Stimulated activated CD4-positive, alpha-beta T cell treated with anti-CD3 and anti-CD28 coated beads, Interleukin-12 subunit alpha, Interleukin-12 subunit beta, amount 100 ng/mL, for 4 hours (primary cell): ENCODE results near the gene PRDM15.
A peak's percentile ranks its signal among the peaks of the same experiment; 100 is the strongest.

Source experiments
- DNase-seq: peaks from one replicate; pipeline ENCODE4 v3.0.0-alpha.2; 2020

The PRDM15 gene

DNA sequence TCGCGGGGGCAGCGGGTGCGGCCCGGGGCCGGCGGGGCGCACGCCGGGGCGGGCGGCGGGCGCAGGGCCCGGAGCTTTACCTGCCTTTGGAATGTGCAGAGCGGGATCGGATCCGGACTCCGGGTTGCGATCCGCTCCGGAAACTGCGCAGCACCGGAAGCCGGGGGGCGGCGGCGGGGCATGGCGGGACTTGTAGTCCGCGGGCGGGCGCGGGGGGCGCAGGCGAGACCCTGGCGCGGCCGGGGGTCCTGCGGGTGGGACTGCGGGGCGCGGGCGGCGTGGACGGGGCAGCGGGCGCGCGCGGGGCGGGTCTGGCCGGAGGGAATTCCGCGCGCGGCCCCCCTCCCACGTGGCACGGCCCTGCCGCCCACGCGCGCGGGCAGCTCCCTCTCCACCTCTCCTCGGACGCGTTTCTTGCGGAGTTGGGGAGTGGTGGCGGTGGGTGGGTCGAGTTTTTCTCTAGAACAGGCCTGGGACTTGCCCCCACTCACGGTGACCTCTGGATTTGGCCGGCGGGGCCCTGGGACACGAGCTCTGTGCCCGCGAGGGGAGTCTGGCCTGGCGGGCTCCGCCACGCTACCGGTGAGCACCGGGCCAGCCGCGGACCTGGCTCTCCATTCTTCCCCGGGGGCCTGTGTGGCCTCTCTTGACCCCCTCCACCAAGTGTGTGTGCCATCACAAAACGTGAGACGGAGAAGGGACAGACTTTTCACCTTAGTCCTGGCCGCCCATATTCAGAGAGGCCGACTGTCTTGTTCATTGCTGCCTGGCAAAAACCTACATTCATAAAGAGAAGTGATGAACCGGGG, at the start of gene PRDM15:
Gene PRDM15, minus strand, starts transcription at position 155 of the 809 bp plus-strand sequence. CDS start 18,981 bp downstream, outside the sequence.
- peak; percentile 86 for DNase-seq

GRCh38 chr21:41928621-41929220, 49.6 kb upstream of the PRDM15 start:
- DNase-seq: no peak

GRCh38 chr21:41927727-41928409, 48.7 kb upstream of the PRDM15 start:
- DNase-seq: no peak

- no peak for DNase-seq
Observed at GRCh38 chr21:41926807-41927171, 47.6 kb upstream of the PRDM15 start.

GRCh38 chr21:41926117-41926806, 47.1 kb upstream of the PRDM15 start:
- DNase-seq: peak; percentile 22

DNA sequence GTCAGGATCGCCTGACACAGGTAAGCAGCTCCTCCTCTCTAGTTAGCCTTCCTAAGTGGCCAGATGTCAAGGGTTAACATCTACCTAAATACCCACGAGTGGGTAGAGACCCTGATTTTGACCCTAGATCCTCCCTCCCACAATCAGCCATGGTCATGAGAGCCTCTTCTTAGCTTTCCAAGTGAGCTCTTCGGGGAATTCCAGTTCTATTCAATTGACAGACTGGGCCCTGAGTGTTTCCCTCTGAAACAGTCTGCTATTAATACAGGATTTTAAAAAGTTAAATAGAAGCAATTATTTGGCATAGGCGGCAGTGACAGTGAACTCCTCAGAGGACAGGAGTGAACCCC, 46.6 kb upstream of the PRDM15 start:
- DNase-seq: no peak

- DNase-seq: no peak
Observed at GRCh38 chr21:41924368-41924754, 45.2 kb upstream of the PRDM15 start.

DNA sequence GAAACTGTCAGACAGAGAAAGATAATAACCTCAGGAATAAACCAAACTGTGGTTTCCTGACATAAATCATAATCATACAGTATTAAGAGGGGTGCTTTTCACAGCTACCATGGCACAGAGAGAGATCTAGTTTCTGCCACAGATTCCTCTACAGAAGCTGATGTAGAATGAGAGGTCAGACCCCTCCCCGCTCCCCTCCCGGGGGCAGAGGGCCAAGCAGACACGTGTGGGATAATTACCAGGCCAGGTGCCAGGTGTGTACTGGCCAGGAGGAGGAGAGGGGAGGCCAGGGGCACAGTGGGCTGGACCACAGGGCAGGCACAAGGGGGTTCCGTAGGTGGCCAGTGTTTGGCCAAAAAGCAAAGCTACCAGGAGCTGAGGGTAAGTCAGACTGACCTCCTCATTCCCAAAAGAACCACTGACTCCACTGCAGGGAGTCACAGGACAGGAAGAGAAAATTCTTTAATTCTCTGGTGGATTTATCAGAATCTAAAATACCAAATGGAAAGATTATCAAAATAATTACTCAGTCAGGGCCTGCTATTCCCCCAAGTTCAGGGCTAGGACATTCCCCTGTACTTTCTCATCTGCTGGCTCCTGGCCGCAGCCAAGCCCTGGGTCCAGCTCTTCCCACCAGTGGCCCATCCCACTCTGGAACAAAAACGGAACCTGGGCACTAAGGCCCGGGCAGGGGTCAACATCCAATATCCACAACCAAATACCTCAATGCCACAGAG, 44.7 kb upstream of the PRDM15 start:
- no peak for DNase-seq

GRCh38 chr21:41923186-41923585, 44.0 kb upstream of the PRDM15 start:
- no peak for DNase-seq

- no peak for DNase-seq
Observed at GRCh38 chr21:41921021-41921420, 41.9 kb upstream of the PRDM15 start.

- DNase-seq: no peak
Observed at GRCh38 chr21:41920476-41920875, 41.3 kb upstream of the PRDM15 start.

DNA sequence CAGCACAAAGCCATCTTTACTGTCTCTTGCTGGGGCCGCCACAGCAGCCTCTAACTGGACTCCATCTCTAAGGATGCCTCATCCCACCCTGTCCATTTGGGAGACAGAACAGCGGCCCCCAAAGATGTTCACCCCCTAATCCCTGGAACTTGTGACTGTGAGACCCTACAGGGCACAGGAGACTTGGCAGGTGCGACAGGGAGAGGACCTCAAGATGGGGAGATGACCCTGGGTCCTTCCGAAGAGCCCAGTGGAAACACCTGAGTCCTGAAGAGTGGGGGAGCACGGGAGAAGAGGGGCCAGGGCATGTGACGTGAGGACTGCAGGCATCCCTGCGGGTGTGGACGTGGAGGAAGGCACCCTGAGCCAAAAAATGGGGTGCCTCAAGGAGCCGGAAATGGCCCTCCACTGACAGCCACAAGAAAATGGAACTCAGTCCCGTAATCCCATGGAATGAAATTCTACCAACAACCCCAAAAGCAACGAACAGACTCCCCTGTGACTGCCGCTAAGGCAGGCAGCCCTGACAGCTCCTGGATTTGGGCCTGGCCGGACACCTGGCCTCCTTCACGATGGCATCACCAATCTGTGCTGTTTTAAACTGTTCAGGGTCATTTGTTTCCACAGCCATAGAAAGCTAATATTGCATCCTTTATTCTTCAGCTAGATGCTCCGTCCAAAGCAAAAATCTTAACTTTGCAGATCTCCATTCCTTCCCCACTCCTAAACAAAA, 40.7 kb upstream of the PRDM15 start:
- DNase-seq: no peak

DNA sequence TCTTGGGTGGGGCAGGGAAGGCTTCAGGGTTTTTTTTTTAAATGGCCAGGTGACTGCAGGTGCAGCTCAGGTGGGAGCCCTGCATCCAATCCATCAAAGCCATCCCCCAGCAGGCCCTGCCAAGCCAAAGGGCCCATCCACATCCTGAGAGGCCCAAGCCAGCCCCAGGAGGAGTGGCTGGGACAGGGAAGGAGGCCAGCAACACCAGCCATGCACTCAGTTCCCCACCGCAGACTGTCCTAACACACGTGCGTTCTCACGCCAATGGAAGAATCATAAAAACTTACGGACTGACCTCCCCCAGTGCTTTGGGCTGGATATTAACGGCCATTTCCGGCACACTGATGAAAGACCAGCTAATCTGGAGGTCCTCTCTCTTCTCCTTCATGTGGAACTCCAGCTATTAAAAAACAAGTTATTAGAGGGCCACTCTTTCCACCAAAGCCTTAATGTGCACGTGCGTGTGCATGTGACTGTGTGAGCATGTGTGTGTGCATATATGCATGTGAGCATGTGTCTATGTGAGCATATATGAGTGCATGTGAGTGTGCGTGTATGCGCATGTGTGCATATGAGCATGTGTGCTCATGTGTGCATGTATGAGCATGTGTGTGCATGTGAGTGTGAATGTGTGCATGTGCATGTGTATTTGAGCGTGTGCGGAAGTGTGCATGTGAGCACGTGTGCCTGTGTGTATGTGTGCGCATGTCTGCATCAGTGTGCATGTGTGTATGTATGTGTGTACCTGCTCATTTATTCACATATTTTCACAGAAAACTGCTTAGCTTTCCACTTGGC, 39.6 kb upstream of the PRDM15 start:
- no peak for DNase-seq

DNA sequence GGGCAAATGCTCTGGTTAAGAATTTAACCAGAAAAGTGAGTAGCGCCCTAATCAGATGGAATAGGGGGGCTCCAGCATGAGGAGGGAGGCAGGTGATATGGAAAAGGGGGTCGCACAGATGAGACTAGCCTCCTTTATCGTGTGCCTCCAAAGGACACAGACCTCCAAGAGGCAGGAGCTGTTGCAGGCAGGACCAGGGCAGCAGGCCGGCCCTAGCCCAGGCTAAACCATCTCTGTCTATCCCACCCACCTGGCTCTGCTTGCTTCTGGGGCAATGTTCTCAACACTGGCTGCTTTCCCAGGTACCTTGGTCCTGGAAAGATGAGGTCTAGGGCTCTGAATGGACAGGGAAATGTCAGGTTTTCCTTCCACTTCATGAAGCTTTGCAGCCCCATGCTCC, 38.4 kb upstream of the PRDM15 start:
- no peak for DNase-seq

DNA sequence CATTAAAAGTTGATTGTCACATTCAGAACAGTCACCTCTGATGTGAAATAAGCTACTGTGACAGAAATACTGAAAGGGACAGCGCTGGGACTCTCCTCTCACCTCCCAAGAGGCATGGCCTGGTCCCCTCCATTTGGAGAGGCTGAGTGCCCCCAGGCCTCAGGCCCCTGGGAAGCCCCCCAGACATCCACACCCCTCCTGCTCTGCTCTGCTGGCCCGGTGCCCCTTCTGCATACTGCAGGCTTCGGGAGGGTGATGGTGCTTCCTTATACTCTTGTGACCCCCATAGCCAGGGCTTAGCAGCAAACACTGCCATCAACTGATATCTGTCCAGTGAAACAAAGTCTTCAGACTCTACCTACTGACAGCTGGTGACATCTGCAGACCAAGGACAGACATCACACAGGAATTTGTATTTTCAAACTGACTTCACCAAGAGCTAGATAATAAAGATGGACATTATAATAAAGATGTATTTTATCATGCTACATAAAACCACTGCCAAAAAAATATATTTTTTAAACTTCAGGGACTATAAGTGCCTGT, 37.8 kb upstream of the PRDM15 start:
- DNase-seq: no peak

- DNase-seq: no peak
Observed at GRCh38 chr21:41914965-41915364, 35.8 kb upstream of the PRDM15 start.

GRCh38 chr21:41914358-41914757, 35.2 kb upstream of the PRDM15 start:
- no peak for DNase-seq

GRCh38 chr21:41913230-41913629, 34.1 kb upstream of the PRDM15 start:
- DNase-seq: no peak

DNA sequence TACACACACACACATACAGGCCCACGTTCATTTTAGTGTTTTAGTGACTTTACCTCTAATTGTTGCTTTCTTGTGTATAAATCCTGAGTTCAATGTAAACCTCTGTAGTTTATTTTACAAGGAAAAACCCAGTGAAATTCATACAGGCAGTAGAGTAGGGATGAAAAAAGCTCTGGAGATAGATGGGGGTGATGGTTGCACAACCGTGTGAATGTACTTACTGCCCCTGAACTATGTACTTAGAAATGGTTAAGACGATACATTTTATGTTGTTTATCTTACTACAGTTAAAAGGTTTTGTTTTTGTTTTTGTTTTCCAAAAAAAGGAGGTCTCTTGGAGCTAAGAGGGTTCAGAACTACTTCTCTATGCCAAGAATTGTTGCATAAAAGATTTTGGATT, 29.7 kb upstream of the PRDM15 start:
- no peak for DNase-seq

GRCh38 chr21:41907496-41908258, 28.5 kb upstream of the PRDM15 start:
- no peak for DNase-seq
